Fibroblast of skin of right biceps (primary cell): ENCODE results near the gene MYH3.
A peak's percentile ranks its signal among the peaks of the same experiment; 100 is the strongest.

Experiments
- DNase-seq: peaks from one replicate; pipeline ENCODE4 v3.0.0-alpha.2; 2013

The MYH3 gene

GRCh38 chr17:10648381-10648780, 8.7 kb downstream of the MYH3 start:
- no peak for DNase-seq

- peak; percentile 64 for DNase-seq
Observed at GRCh38 chr17:10646392-10646990, 10.6 kb downstream of the MYH3 start.

- DNase-seq, result peak; percentile 47
Observed at GRCh38 chr17:10640475-10640874, 16.6 kb downstream of the MYH3 start.

GRCh38 chr17:10638151-10638550, 19.0 kb downstream of the MYH3 start:
- no peak for DNase-seq

GRCh38 chr17:10635290-10635689, 21.8 kb downstream of the MYH3 start:
- no peak for DNase-seq

DNA sequence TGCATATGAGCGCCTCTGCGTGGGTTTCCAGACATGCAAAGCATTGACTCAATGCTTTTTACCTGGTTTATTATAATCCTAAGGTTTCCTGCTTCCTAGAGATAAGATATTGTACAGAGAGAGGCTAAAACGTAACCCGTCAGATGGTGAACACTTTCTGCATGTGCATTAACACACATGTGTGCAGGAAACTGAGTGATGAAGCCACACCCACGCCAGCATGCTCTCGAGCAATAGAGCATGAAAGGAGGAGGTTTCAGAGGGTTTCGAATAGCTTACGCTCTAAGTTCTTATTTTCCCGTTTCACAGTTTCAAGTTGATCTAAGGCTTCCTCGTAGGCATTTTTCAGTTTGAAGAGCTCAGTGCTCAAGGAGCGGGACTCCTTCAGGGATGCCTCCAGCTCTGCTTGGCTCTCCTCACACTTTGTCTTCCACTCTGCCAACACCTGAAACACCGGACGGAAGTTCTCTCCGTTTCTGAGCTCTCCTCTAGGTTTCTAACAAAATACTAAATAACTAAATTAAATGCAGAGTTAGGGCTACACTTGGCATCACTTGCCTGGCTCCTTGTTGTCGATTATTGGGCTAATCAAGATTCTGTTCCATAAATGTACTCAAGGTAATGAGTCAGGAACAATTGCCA, 23.2 kb downstream of the MYH3 start:
- DNase-seq, result no peak

DNA sequence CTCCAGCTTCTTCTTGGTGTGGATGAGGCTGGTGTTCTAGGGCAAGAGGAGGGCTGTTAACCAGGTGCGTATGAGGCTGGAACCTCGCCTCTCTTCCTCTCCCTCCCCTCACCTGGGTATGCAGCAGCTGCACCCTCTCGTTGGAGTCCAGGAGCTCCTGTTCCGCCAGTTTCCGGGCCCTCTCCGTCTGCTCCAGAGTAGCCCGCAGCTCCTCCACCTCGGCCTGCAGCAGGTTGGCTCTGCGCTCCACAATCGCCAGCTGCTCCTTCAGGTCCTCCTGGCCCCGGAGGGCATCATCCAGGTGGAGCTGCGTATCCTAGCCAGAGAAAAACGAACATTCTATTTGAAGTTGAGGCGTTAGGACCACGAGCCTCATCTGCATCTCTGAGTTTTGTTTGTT, 25.4 kb downstream of the MYH3 start:
- DNase-seq, result no peak

- DNase-seq, result peak; percentile 23
Observed at GRCh38 chr17:10631048-10631700, 25.9 kb downstream of the MYH3 start.

DNA sequence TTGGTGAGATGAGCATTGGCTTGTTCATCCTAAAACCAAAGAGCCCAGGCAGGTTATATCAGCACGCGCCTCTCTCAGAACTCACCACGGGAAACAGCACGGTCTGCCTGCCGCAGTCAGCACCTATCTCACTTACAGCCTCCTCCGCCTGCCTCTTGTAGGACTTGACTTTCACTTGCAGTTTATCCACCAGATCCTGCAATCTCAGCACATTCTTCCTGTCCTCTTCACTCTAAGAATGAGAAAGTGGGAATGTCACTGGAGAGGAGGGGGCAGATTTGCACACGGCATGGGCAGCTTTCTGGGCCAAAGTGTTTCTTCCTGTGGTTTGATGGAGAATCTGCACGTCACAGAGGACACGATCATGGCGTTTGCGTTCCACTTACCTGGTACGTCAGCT, 27.4 kb downstream of the MYH3 start:
- no peak for DNase-seq

- DNase-seq, result no peak
Observed at GRCh38 chr17:10628756-10629155, 28.4 kb downstream of the MYH3 start.

DNA sequence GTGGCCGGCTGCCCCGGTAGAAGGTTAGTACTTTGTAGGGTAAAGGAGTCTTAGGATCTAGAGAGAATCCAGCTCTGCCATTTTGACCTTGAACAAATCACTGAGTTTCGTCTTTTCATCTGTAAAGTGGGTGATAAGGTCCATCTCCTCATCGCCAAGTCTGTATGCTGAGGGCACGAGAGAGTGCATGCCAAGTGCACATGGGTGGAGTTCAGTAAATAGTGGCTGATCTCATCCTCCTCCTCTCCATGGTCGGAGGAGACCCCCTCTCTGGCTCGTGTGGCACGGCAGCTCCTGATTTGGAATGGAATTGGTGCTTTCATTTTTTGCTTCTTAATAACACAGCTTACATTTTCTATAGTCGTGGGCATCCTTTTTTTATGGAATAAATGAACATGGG, 30.7 kb downstream of the MYH3 start:
- DNase-seq, result no peak

GRCh38 chr17:10624969-10625368, 32.1 kb downstream of the MYH3 start:
- DNase-seq, result no peak

- no peak for DNase-seq
Observed at GRCh38 chr17:10623737-10624338, 33.3 kb downstream of the MYH3 start.

- DNase-seq, result no peak
Observed at GRCh38 chr17:10622617-10623485, 34.3 kb downstream of the MYH3 start.

GRCh38 chr17:10621397-10621796, 35.7 kb downstream of the MYH3 start:
- no peak for DNase-seq

DNA sequence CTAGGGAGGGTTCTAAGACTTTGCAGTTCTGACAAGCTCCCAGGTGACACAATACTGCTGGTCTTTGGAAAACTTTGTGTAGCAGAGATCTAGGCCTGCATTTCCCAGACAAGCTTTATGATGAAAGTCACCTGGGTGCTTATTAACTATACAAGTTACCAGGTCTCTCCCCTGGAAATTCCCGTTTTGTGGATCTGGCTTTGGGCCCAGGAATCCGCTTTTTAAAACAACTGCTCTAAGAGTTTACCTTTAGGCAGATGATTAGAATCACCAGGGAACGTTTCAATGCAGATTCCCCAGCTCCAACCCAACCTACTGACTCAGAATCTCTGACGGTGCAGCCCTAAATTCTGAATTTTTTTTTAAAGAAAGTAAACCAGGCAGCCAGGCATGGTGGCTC, 36.3 kb downstream of the MYH3 start:
- no peak for DNase-seq

DNA sequence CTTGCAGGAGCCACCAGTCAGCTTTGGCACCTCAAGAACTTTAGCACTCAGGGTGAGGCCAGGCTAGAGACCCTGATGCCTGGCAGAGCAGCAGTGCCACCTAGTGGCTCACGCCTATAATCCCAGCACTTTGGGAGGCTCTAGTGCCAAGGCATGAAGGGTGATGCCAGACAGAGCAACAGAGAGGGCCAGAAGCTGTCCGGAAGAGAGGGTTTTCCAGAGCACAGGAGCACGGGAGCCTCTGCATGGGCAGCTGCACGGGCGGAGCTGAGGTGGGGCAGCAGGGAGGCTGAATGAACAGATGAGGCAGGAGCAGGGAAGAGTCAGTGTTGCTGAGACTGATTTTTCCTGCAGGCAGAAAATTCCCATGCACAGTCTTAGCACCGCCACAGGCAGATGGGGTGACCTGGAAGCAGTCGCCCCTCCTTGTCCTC, 38.9 kb downstream of the MYH3 start:
- peak; percentile 69 for DNase-seq

- DNase-seq, result no peak
Observed at GRCh38 chr17:10617120-10617505, 40.0 kb downstream of the MYH3 start.

- DNase-seq, result peak; percentile 74
Observed at GRCh38 chr17:10616502-10617119, 40.5 kb downstream of the MYH3 start.

DNA sequence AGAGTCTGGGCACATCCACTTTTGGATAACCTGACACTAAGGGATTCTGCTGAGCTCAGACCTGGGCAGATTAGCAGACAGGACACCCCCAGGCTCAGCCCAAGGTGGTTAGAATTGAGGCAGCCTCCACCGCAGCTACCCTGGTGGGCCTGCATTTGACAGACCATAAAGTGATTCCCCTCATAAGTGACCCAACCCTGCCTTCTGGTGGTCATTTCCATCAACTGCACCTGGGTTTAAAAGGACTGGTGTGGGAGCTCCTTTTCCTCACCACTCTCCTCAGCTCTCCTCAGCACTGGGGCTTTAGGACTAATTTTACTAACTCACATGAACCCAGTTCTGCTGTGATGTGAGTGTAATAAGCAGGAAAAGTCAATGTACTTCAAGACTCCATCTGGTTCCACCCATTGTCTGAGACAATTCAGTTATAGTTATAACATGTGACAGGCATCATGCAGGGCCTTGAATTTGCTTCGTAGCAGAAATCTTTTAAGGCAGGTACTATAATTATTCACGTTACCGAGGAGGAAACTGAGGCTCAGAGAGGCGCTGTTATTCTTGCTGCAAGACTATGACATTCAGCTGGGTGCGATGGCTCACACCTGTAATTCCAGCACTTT, 42.5 kb downstream of the MYH3 start:
- peak; percentile 74 for DNase-seq

DNA sequence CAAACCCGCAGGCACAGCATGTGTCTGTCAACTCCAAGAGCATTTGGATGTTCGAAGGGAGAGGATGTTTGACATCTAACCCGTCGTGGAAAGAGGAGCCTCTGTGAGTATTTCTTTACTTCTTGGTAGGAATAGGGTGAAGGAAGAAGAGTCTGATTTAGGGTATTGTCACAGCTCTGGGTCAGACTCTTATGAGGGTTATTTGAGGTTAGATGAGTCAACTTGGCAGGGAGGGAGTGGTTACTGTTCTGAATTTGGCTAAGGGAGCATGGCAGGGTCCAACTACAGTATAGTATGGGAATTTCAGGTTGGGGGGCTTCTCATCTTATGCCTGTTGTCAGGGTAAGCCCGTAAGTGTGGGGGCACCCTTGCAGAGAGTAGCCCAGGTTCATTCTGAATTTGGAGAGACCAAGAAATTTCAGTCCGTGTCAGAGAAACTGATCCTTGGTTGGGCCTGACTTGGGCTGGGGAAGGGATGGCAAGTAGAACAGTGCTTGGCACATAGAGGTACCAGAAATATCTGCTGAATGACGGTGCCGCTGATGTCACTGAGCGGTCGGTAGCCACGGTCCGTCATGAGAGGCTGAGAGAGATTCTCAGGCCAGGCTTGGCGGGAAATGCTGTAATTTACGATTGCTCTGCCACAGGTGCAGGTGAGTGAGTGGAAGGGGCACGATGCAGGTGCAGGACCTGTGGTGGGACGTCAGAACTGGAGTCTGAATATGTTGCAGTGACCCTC, 43.2 kb downstream of the MYH3 start:
- peak; percentile 68 for DNase-seq
